ENCODE measurements around the gene ELFN2. TPM values are rescaled to one million over a fixed set of nuclear protein-coding genes. Genes with fewer than 3 reads are reported as not detected.

Gene ELFN2
- total RNA-seq, 1 donor from 2014 or later = 4.2 TPM

DNA sequence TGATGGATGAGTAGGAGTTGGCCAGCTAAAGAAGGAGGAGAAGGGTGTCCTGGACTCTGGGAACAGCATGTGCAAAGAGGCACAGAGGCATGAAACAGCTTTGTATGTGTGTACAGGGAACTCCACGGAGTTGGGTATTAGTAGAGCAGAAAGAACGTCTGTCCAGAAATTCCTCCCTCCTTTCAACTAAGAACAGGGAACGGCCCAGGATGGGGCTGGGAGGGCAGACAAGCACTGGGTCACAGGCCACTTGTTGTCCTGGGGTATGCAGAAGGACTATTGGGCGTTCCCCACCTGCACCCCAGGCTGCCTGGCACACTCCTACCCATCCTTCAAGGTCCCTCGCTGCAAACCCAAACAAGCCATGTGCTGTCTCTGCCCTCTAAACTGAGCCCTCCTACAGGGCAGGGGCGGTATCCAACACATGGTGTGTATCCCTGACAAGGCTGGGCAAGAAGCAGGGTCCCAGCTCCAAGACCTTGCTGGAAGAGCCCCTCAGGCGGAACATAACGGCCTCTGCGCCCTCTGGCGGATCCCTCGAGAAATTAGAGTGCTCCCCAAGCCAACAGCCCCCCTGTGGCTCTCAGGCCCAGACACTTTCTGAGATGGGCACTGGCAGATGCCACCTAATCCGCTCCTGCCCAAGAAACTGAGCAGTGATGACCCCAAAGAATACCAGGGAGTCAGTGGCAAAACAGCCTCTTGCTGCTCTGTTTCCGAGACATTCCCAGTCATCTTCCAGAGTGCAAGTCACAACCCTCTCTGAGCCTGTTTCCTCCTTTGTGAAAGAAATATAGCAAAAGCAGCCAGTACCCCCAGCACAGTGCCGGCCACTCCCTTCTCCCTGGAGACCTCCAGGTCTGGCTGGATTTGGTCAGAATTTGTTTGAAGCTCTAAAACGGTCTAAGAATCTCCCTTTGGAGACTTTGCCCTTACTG lies 1.6 kb upstream of the ELFN2 start:
- H3K9me3 Mint-ChIP-seq = peaks cover 4% of the 10 kb centered on the region
- H3K4me1 Mint-ChIP-seq = peaks cover 28% of the 10 kb centered on the region
- H3K36me3 Mint-ChIP-seq = no peaks in the 10 kb centered on the region

DNA sequence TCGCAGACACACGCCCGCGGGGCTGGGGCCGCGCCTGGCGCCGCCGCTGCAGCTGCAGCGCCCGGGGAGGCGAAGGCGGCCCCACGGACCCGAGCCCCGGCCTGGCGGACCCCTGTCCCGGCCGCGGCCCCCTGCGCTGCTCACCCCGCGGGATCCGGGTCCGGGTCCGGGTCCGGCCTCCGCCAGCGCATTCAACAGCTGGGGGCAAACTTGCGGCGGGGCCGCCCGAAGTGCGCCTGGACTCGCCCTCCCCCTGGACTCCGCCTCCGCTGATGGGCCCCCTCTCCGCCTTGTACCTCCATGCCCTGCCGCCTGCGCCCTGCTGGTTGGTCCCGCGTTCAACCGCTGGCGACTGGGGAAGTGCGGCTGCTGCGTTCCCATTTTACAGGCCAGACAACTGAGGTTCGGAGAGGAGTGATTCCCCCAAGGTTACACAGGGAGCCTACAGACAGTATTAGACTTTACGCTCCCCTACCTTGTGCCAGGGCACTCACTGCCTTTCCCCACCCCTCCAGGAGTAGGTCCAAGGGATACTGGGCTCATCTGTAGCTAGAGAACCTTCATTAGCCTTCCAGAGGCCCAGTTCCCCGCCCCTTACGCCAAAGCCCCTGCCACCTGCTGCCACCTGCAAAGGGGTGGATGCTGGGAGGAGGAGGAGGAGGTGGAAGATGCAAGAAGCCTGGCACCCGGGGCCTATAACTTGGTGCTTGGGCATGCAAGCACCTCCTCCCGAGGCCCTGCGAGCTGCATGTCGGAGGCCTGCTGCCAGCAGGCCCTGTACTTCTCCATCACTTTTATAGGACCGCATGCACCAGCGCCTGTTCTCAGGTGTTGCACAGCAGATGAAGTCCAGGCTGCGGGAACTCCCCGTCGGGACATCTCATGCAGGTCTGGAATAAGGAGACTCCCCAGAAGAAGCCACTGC lies 694 bp upstream of the ELFN2 start:
- peaks cover 70% of the 10 kb centered on the region for H3K27me3 Mint-ChIP-seq (ENCODE audit: low read depth)

More for the DNA sequence above, 1.6 kb upstream of the ELFN2 start:
- peak; percentile 53 to 76 for DNase-seq (ENCODE audit: low spot score in 2 of 2, unreplicated experiment in 2 of 2)
- Mint-ChIP-seq H3K27ac (no peak overlapping the region), H3K4me3 (peak overlapping the region; percentile 58), H3K27me3 (ENCODE audit: low read depth) (peaks cover 66% of the 10 kb centered on the region)
- TF ChIP-seq, protein P1, sequence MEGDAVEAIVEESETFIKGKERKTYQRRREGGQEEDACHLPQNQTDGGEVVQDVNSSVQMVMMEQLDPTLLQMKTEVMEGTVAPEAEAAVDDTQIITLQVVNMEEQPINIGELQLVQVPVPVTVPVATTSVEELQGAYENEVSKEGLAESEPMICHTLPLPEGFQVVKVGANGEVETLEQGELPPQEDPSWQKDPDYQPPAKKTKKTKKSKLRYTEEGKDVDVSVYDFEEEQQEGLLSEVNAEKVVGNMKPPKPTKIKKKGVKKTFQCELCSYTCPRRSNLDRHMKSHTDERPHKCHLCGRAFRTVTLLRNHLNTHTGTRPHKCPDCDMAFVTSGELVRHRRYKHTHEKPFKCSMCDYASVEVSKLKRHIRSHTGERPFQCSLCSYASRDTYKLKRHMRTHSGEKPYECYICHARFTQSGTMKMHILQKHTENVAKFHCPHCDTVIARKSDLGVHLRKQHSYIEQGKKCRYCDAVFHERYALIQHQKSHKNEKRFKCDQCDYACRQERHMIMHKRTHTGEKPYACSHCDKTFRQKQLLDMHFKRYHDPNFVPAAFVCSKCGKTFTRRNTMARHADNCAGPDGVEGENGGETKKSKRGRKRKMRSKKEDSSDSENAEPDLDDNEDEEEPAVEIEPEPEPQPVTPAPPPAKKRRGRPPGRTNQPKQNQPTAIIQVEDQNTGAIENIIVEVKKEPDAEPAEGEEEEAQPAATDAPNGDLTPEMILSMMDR (IDR thresholded peaks at IDR 0.05; ENCODE audit: unreplicated experiment) = peak; percentile 72

DNA sequence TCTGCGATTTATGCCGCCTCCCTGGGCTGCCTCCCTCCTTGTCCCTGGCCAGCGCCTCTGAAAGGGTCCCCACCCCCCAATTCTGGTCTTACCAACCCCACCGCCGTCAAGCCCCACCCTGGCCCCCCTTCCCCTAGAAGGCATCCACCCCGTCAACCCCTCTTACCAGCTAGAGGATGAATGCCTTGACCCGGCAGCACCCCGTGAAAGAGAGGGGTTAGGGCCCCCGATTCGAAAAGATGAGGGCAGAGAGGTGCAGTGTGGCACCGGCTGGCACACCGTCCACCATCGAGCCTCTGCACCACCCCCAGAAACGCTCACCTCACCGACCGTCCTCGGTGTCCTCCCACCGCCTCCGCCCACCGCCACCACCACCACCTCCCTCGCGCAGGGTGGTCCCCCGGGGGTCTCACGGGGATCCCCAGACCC lies 559 bp downstream of the ELFN2 start:
- Mint-ChIP-seq H3K4me1 (peaks cover 18% of the 10 kb centered on the region), H3K27me3 (ENCODE audit: low read depth) (peaks cover 77% of the 10 kb centered on the region), H3K9me3 (no peaks in the 10 kb centered on the region), H3K27ac (no peak overlapping the region), H3K36me3 (no peaks in the 10 kb centered on the region), H3K4me3 (peak overlapping the region; percentile 71)
- TF ChIP-seq, protein P1 (IDR thresholded peaks at IDR 0.05; ENCODE audit: unreplicated experiment) = no peak
- no peak for DNase-seq (ENCODE audit: low spot score in 2 of 2, unreplicated experiment in 2 of 2)

More for the DNA sequence above, 694 bp upstream of the ELFN2 start:
- H3K4me1 Mint-ChIP-seq = peaks cover 28% of the 10 kb centered on the region
- TF ChIP-seq, protein P1 (IDR thresholded peaks at IDR 0.05; ENCODE audit: unreplicated experiment) = no peak
- H3K27ac Mint-ChIP-seq = no peak overlapping the region
- peaks cover 4% of the 10 kb centered on the region for H3K9me3 Mint-ChIP-seq
- no peaks in the 10 kb centered on the region for H3K36me3 Mint-ChIP-seq
- DNase-seq (ENCODE audit: low spot score in 2 of 2, unreplicated experiment in 2 of 2) = no peak
- H3K4me3 Mint-ChIP-seq = peak overlapping the region; percentile 58

DNA sequence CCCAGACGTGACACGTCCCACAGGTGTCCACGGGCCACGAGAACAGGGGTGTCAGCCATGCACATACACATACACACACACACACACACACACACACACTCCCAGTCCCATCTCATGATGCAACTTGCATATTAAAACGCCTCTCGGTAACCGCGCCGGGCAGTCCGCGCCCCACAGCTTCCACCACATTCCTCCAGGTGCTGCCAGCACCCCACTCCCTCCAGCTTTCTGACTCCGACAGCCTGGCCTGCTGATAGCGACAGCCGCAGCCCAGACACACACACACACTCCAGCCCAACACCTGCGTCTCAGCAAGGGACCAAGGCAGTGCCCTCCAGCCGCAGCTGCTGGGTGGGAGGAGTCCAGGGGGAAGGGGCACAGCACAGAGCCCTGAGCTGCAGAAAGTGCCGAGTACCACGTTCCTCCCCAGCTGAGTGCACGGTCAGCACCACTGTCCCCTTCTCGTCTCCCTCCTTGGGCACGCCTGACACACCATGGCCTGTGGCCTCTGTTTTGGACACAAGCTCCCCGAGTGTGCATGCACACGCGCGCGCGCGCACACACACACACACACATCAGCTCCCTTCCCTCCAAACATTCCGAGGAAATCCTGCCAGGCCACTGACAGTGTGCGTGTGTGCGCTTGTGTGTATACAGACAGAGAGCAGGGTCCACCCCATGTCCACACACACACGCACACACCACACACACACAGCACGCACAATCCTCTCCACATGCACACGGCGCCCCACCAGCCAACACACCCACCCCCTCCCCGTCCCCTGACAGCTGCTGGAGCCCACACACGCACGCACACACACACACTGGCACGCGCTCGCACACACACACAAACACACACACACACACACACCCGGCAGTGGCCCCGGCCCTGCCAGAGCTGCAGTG lies 1.2 kb downstream of the ELFN2 start:
- Mint-ChIP-seq H3K36me3 (no peaks in the 10 kb centered on the region), H3K4me1 (peaks cover 12% of the 10 kb centered on the region), H3K27me3 (ENCODE audit: low read depth) (peaks cover 80% of the 10 kb centered on the region), H3K9me3 (no peaks in the 10 kb centered on the region), H3K4me3 (peak overlapping the region; percentile 71), H3K27ac (peak overlapping the region; percentile 13)
- TF ChIP-seq, protein P1 (IDR thresholded peaks at IDR 0.05; ENCODE audit: unreplicated experiment) = no peak
- DNase-seq (ENCODE audit: low spot score in 2 of 2, unreplicated experiment in 2 of 2) = no peak

DNA sequence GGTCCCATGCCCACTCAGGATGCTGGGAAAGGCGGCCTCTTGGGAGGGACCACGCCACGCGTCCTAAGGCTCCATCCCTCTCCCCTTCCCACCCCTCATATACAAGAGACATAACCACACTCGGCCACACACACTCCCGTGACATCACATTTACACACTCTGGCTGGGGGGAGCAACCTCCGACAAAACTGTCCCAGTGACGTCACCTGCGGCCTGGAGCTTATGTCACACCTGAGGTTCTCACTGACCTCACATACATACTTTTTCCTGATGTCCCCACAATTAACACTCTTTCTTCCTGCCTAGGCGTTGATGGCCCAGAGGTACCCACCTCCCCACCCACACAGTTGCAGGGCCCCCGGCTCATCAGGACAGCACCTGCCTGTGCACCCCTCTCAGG lies 1.9 kb downstream of the ELFN2 start:
- Mint-ChIP-seq H3K27me3 (ENCODE audit: low read depth) (peaks cover 81% of the 10 kb centered on the region), H3K36me3 (no peaks in the 10 kb centered on the region), H3K27ac (no peak overlapping the region), H3K4me1 (peaks cover 17% of the 10 kb centered on the region), H3K9me3 (no peaks in the 10 kb centered on the region), H3K4me3 (peak overlapping the region; percentile 71)
- DNase-seq (ENCODE audit: low spot score in 2 of 2, unreplicated experiment in 2 of 2) = no peak
- TF ChIP-seq, protein P1 (IDR thresholded peaks at IDR 0.05; ENCODE audit: unreplicated experiment) = no peak

Measured in mesothelial cell of epicardium (in vitro differentiated cells).